Liver (tissue), 3 donors: ENCODE data around the gene CFDP1.

ENCODE experiments used
- HNF4G ChIP-seq: IDR thresholded peaks from 2 replicates; pipeline ENCODE4 v1.6.1; 2016; ENCODE audit warnings: antibody characterized with exemption
- JUND ChIP-seq, 2 donors: IDR thresholded peaks; 2 replicates each; pipeline ENCODE4 v1.6.1; 2016; ENCODE audit warnings: antibody characterized with exemption in 2 of 2
- RAD21 ChIP-seq, 2 donors: IDR thresholded peaks; 2 replicates each; pipeline ENCODE4 v1.6.1; 2016; ENCODE audit warnings: antibody characterized with exemption in 2 of 2, mild to moderate bottlenecking in 2 of 2
- TAF1 ChIP-seq: conservative IDR thresholded peaks from 2 replicates; pipeline ENCODE4 v1.6.1; 2016; ENCODE audit warnings: antibody characterized with exemption, mild to moderate bottlenecking
- YY1 ChIP-seq: IDR thresholded peaks from 2 replicates; pipeline ENCODE4 v1.6.1; 2016; ENCODE audit warnings: antibody characterized with exemption, mild to moderate bottlenecking
- TF ChIP-seq, protein P1 (sequence below): fragments of 150-350 bp; IDR thresholded peaks from 2 replicates; pipeline ENCODE4 v1.5.1; 2017; ENCODE audit warnings: improper control_type of control experiment, low read depth, low read length; ENCODE audit not compliant: missing input control
- TF ChIP-seq, protein P2 (sequence below): IDR thresholded peaks from 2 replicates; pipeline ENCODE4 v1.6.1; 2016; ENCODE audit warnings: antibody characterized with exemption, mild to moderate bottlenecking
- TF ChIP-seq, protein P3 (sequence below): IDR thresholded peaks from 2 replicates; pipeline ENCODE4 v1.6.1; 2016; ENCODE audit warnings: antibody characterized with exemption
- TF ChIP-seq, protein P4 (sequence below): IDR thresholded peaks from 2 replicates; pipeline ENCODE4 v1.6.1; 2016; ENCODE audit warnings: antibody characterized with exemption
- donor health status: healthy.
- donor health status: healthy.

DNA sequence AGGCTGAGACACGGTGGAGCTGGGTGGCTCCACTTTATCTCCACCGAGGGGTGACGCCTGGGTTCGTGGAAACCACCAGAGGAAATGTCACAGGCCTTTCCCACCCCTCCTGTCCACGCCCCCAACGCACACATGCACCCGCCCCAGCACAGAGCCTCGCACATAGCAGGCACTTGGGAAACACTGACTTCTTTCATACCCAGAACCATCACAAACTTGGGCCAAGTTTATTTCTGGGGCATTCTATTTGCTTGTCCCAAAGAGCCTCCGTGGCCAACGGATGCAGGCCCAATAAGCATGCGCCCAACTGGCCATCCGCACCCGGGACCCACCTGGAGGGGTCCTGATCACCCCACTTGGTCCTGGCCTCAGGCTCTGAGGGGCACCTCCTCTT lies 185.2 kb downstream of the CFDP1 start:
- TF ChIP-seq JUND (IDR thresholded peaks at IDR 0.05) (no peak), YY1 (no peak), TAF1 (no peak), HNF4G (no peak), RAD21 (IDR thresholded peaks at IDR 0.05) (no peak)
- TF ChIP-seq, protein P1, sequence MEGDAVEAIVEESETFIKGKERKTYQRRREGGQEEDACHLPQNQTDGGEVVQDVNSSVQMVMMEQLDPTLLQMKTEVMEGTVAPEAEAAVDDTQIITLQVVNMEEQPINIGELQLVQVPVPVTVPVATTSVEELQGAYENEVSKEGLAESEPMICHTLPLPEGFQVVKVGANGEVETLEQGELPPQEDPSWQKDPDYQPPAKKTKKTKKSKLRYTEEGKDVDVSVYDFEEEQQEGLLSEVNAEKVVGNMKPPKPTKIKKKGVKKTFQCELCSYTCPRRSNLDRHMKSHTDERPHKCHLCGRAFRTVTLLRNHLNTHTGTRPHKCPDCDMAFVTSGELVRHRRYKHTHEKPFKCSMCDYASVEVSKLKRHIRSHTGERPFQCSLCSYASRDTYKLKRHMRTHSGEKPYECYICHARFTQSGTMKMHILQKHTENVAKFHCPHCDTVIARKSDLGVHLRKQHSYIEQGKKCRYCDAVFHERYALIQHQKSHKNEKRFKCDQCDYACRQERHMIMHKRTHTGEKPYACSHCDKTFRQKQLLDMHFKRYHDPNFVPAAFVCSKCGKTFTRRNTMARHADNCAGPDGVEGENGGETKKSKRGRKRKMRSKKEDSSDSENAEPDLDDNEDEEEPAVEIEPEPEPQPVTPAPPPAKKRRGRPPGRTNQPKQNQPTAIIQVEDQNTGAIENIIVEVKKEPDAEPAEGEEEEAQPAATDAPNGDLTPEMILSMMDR: no peak
- TF ChIP-seq, protein P2, sequence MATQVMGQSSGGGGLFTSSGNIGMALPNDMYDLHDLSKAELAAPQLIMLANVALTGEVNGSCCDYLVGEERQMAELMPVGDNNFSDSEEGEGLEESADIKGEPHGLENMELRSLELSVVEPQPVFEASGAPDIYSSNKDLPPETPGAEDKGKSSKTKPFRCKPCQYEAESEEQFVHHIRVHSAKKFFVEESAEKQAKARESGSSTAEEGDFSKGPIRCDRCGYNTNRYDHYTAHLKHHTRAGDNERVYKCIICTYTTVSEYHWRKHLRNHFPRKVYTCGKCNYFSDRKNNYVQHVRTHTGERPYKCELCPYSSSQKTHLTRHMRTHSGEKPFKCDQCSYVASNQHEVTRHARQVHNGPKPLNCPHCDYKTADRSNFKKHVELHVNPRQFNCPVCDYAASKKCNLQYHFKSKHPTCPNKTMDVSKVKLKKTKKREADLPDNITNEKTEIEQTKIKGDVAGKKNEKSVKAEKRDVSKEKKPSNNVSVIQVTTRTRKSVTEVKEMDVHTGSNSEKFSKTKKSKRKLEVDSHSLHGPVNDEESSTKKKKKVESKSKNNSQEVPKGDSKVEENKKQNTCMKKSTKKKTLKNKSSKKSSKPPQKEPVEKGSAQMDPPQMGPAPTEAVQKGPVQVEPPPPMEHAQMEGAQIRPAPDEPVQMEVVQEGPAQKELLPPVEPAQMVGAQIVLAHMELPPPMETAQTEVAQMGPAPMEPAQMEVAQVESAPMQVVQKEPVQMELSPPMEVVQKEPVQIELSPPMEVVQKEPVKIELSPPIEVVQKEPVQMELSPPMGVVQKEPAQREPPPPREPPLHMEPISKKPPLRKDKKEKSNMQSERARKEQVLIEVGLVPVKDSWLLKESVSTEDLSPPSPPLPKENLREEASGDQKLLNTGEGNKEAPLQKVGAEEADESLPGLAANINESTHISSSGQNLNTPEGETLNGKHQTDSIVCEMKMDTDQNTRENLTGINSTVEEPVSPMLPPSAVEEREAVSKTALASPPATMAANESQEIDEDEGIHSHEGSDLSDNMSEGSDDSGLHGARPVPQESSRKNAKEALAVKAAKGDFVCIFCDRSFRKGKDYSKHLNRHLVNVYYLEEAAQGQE: no peak
- TF ChIP-seq, protein P3, sequence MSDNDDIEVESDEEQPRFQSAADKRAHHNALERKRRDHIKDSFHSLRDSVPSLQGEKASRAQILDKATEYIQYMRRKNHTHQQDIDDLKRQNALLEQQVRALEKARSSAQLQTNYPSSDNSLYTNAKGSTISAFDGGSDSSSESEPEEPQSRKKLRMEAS: no peak
- TF ChIP-seq, protein P4, sequence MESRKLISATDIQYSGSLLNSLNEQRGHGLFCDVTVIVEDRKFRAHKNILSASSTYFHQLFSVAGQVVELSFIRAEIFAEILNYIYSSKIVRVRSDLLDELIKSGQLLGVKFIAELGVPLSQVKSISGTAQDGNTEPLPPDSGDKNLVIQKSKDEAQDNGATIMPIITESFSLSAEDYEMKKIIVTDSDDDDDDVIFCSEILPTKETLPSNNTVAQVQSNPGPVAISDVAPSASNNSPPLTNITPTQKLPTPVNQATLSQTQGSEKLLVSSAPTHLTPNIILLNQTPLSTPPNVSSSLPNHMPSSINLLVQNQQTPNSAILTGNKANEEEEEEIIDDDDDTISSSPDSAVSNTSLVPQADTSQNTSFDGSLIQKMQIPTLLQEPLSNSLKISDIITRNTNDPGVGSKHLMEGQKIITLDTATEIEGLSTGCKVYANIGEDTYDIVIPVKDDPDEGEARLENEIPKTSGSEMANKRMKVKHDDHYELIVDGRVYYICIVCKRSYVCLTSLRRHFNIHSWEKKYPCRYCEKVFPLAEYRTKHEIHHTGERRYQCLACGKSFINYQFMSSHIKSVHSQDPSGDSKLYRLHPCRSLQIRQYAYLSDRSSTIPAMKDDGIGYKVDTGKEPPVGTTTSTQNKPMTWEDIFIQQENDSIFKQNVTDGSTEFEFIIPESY: no peak
